Neural crest cell (in vitro differentiated cells): Measurements from ENCODE around the gene NHSL2. TPM values are rescaled to one million over a fixed set of nuclear protein-coding genes. Genes with fewer than 3 reads are reported as not detected.
"Not testable (repeated sequence)": the region's sequence is repeated elsewhere in the genome, so short reads cannot be mapped to it uniquely, and the experiment has no call there.

Experiments
- DNase-seq: peaks from one replicate; pipeline ENCODE4 v3.0.0; 2021; ENCODE audit warnings: low read depth, mixed read lengths, low spot score
- H3K27ac Mint-ChIP-seq: one replicate; pipeline ENCODE4 v1.8.0; 2021; ENCODE audit warnings: mild to moderate bottlenecking, mixed read lengths; ENCODE audit not compliant: unreplicated experiment
- H3K27me3 Mint-ChIP-seq: 2 replicates; pipeline ENCODE4 v1.8.0; 2021; ENCODE audit warnings: low read depth, mild to moderate bottlenecking, mixed read lengths
- H3K36me3 Mint-ChIP-seq: 2 replicates; pipeline ENCODE4 v1.8.0; 2021; ENCODE audit warnings: low read depth, mild to moderate bottlenecking, mixed read lengths
- H3K4me1 Mint-ChIP-seq: 2 replicates; pipeline ENCODE4 v1.8.0; 2021; ENCODE audit warnings: mixed read lengths
- H3K4me3 Mint-ChIP-seq: one replicate; pipeline ENCODE4 v1.8.0; 2021; ENCODE audit warnings: mild to moderate bottlenecking, mixed read lengths
- H3K9me3 Mint-ChIP-seq: 2 replicates; pipeline ENCODE4 v1.8.0; 2021; ENCODE audit warnings: mixed read lengths
- long read RNA-seq: library from polyadenylated mRNA; unstranded; transcript quantifications from one replicate; pipeline ENCODE4 v2.0.0, GENCODE V29; 2020
- total RNA-seq: library from RNA; stranded (reverse); gene quantifications from 2 replicates; pipeline ENCODE4 v1.2.1, GENCODE V29; 2021
- TF ChIP-seq, protein P1 (sequence below): fragments of 200-600 bp; sonication (generic); conservative IDR thresholded peaks from 2 replicates; pipeline ENCODE4 v1.5.0; 2021; ENCODE audit warnings: antibody characterized with exemption, mild to moderate bottlenecking

NHSL2 gene
- total RNA-seq, result 9.9 and 10.8 TPM in 2 replicates
- long read RNA-seq, partial matches to known transcripts, result 1 of 8 reads
- long read RNA-seq, other reads (novel, unspliced or antisense), result 7 of 8 reads

DNA sequence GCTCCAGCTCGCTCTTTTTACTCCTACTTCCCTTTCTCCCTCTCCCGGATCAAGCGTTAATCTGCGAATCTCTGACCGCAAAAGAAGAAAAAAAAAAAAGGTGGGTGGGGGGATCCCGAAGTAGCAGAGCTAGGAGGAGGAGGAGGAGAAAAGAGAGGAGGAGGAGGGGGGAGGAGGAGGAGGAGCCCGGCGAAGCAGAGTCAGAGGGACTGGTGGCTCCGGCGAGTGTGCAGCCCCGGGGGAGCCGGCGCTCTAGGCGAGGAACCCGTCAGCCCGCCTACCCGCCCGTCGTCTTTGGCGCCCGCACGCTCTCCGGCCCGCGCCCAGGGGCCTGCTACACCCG is at the start of gene NHSL2:
Gene NHSL2, plus strand, starts transcription at position 203 of the 343 bp plus-strand sequence.
- TF ChIP-seq, protein P1, sequence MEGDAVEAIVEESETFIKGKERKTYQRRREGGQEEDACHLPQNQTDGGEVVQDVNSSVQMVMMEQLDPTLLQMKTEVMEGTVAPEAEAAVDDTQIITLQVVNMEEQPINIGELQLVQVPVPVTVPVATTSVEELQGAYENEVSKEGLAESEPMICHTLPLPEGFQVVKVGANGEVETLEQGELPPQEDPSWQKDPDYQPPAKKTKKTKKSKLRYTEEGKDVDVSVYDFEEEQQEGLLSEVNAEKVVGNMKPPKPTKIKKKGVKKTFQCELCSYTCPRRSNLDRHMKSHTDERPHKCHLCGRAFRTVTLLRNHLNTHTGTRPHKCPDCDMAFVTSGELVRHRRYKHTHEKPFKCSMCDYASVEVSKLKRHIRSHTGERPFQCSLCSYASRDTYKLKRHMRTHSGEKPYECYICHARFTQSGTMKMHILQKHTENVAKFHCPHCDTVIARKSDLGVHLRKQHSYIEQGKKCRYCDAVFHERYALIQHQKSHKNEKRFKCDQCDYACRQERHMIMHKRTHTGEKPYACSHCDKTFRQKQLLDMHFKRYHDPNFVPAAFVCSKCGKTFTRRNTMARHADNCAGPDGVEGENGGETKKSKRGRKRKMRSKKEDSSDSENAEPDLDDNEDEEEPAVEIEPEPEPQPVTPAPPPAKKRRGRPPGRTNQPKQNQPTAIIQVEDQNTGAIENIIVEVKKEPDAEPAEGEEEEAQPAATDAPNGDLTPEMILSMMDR, result no peak
- H3K36me3 Mint-ChIP-seq, result peaks cover 3% of the 10 kb centered on the region
- peak within 1 kb of the TSS; percentile 85 for H3K4me3 Mint-ChIP-seq
- peaks cover 9% of the 10 kb centered on the region for H3K27me3 Mint-ChIP-seq
- H3K9me3 Mint-ChIP-seq, result peaks cover 4% of the 10 kb centered on the region
- DNase-seq, result peak; percentile 16
- peaks cover 25% of the 10 kb centered on the region for H3K4me1 Mint-ChIP-seq
- no peak within 1 kb of the TSS for H3K27ac Mint-ChIP-seq

DNA sequence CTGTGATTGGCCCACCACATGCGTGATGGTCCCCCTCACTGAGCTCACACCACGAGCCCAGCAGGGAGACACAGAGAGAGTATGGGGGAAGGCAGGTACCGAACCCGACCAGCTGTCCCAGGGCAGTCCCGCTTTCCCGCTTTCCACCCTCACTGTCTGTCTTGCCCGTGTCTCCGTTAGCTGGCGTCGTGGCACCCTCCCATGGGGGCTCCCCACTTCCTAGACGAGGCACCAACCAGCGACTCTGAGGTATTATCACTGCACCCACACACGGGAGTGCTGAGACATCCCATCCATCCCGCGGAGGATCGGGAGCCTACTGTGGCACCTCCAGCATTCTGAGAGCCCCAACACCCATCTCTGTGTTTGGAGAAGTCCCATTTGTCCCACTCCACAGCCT is 43.0 kb upstream of the NHSL2 start:
- TF ChIP-seq, protein P1, result no peak
- H3K9me3 Mint-ChIP-seq, result peaks cover 9% of the 10 kb centered on the region
- H3K36me3 Mint-ChIP-seq, result peaks cover 2% of the 10 kb centered on the region
- H3K27me3 Mint-ChIP-seq, result no peaks in the 10 kb centered on the region
- H3K27ac Mint-ChIP-seq, result no peak overlapping the region
- no peak overlapping the region for H3K4me3 Mint-ChIP-seq
- no peaks in the 10 kb centered on the region for H3K4me1 Mint-ChIP-seq
- no peak for DNase-seq

DNA sequence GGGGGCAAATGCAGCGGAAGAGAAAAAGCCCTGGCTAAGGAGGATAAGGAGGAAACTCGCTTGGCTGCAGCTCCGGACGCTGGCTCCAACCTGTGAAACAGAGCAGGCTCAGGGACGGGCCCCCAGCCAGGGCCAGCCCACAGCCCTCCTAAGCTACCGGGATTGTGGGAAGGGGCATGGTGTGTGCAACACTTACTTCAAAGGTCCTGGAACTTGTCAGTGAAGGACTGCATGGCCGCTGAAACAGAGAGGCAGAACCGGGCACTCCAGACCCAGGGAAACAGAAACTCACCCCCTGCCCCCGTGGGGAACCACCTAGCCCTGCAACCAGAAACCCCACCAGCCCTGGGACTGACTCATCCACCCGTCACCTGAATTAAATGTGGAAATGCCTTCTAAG is 41.1 kb upstream of the NHSL2 start:
- not testable (repeated sequence) for H3K4me1 Mint-ChIP-seq, H3K9me3 Mint-ChIP-seq

GRCh38 chrX:71870208-71871098 is 40.2 kb upstream of the NHSL2 start:
- H3K4me3 Mint-ChIP-seq, result no peak overlapping the region
- TF ChIP-seq, protein P1, result peak; percentile 43
- H3K36me3 Mint-ChIP-seq, result peaks cover 2% of the 10 kb centered on the region
- no peak overlapping the region for H3K27ac Mint-ChIP-seq
- no peaks in the 10 kb centered on the region for H3K4me1 Mint-ChIP-seq
- DNase-seq, result peak; percentile 8
- H3K9me3 Mint-ChIP-seq, result peaks cover 2% of the 10 kb centered on the region
- no peaks in the 10 kb centered on the region for H3K27me3 Mint-ChIP-seq

More for the DNA sequence above, 41.1 kb upstream of the NHSL2 start:
- not testable (repeated sequence) for H3K27ac Mint-ChIP-seq, H3K4me3 Mint-ChIP-seq, DNase-seq, H3K36me3 Mint-ChIP-seq, H3K27me3 Mint-ChIP-seq

GRCh38 chrX:71871367-71871766 is 39.3 kb upstream of the NHSL2 start:
- Mint-ChIP-seq H3K4me1 (no peaks in the 10 kb centered on the region), H3K36me3 (peaks cover 5% of the 10 kb centered on the region), H3K4me3 (no peak overlapping the region), H3K27me3 (no peaks in the 10 kb centered on the region), H3K9me3 (peaks cover 2% of the 10 kb centered on the region), H3K27ac (no peak overlapping the region)
- TF ChIP-seq, protein P1, result no peak
- no peak for DNase-seq
